Naive thymus-derived CD4-positive, alpha-beta T cell (primary cell): ENCODE measurements around the gene TMED10. TPM values are rescaled to one million over a fixed set of nuclear protein-coding genes. Genes with fewer than 3 reads are reported as not detected.
"Not testable (repeated sequence)": the region's sequence is repeated elsewhere in the genome, so short reads cannot be mapped to it uniquely, and the experiment has no call there.

Source experiments
- ATAC-seq: fragments of 150-1000 bp; cut with Tn5 transposase; 2 replicates; pipeline ENCODE4 v1.10.0; 2021; ENCODE audit warnings: mild to moderate bottlenecking, moderate library complexity
- CTCF ChIA-PET: fragments of 350-600 bp; sonication (Branson Sonifier 250); formaldehyde crosslinking; loops from one replicate; lab custom pipeline; 2021; ENCODE audit warnings: antibody characterized with exemption; lab: Charles Lee
- POLR2A ChIA-PET: fragments of 350-600 bp; sonication (Branson Sonifier 250); formaldehyde crosslinking; loops from one replicate; lab custom pipeline; 2021; ENCODE audit warnings: antibody characterized with exemption, inconsistent platforms; lab: Charles Lee
- DNase-seq, 9 donors: peaks; one replicate each; pipeline versions ENCODE4 v3.0.0 to v3.0.0-alpha.2; 2020 to 2022; ENCODE audit warnings: mixed read lengths in 1 of 9
- H3K27ac ChIP-seq: one replicate; pipeline ENCODE4 v1.7.0; 2013; ENCODE audit warnings: mild to moderate bottlenecking, low read depth, low read length, moderate library complexity
- H3K27me3 ChIP-seq, 2 donors: one replicate each; pipeline ENCODE4 v1.7.0; 2013; ENCODE audit warnings: low read length in 2 of 2, mild to moderate bottlenecking in 2 of 2, moderate library complexity in 2 of 2; ENCODE audit not compliant: control insufficient read depth in 2 of 2, insufficient read depth in 2 of 2
- H3K36me3 ChIP-seq, 3 experiments: 1 replicate in 2 of 3; 2 replicates in 1 of 3; pipeline ENCODE4 v1.7.0; 2013; ENCODE audit warnings: low read length in 3 of 3, mild to moderate bottlenecking in 3 of 3, moderate library complexity in 1 of 3; ENCODE audit not compliant: insufficient read depth in 3 of 3, control insufficient read depth in 2 of 3
- H3K4me1 ChIP-seq, 2 donors: one replicate each; pipeline ENCODE4 v1.7.0; 2013; ENCODE audit warnings: low read length in 2 of 2, mild to moderate bottlenecking in 2 of 2, moderate library complexity in 1 of 2; ENCODE audit not compliant: control insufficient read depth in 2 of 2, insufficient read depth in 2 of 2
- H3K4me3 ChIP-seq: 2 replicates; pipeline ENCODE4 v1.7.0; 2013; ENCODE audit warnings: mild to moderate bottlenecking, low read length
- H3K9me3 ChIP-seq, 3 experiments: 1 replicate in 2 of 3; 2 replicates in 1 of 3; pipeline ENCODE4 v1.7.0; 2013; ENCODE audit warnings: low read length in 3 of 3; ENCODE audit not compliant: control insufficient read depth in 2 of 3
- H3K27ac Mint-ChIP-seq, 9 donors: one replicate each; pipeline ENCODE4 v1.8.0; 2020 to 2022; ENCODE audit warnings: mixed read lengths in 9 of 9, mild to moderate bottlenecking in 8 of 9, moderate library complexity in 5 of 9, inconsistent platforms in 2 of 9
- H3K27me3 Mint-ChIP-seq, 5 donors: one replicate each; pipeline ENCODE4 v1.8.0; 2021 to 2022; ENCODE audit warnings: mixed read lengths in 5 of 5, mild to moderate bottlenecking in 1 of 5
- H3K36me3 Mint-ChIP-seq, 5 donors: one replicate each; pipeline ENCODE4 v1.8.0; 2020 to 2022; ENCODE audit warnings: mixed read lengths in 5 of 5, mild to moderate bottlenecking in 3 of 5, inconsistent platforms in 1 of 5
- H3K4me1 Mint-ChIP-seq, 7 donors: one replicate each; pipeline ENCODE4 v1.8.0; 2020 to 2022; ENCODE audit warnings: mixed read lengths in 7 of 7, mild to moderate bottlenecking in 3 of 7, inconsistent platforms in 1 of 7
- H3K4me3 Mint-ChIP-seq, 10 donors: one replicate each; pipeline ENCODE4 v1.8.0; 2020 to 2022; ENCODE audit warnings: mild to moderate bottlenecking in 10 of 10, mixed read lengths in 10 of 10, moderate library complexity in 6 of 10, inconsistent platforms in 2 of 10
- H3K9me3 Mint-ChIP-seq, 11 donors: one replicate each; pipeline ENCODE4 v1.8.0; 2020 to 2022; ENCODE audit warnings: mixed read lengths in 11 of 11, mild to moderate bottlenecking in 4 of 11, inconsistent platforms in 1 of 11, moderate library complexity in 1 of 11
- intact Hi-C, 2 donors: fragments of 100-400 bp; cut with micrococcal nuclease; formaldehyde crosslinking; loops; one replicate each; pipeline ENCODE4 v1.15.1; 2023
- polyA plus RNA-seq, 2 donors: library from polyadenylated mRNA; unstranded; fragments of 300-500 nt; fragmentation: Illumina TruSeq; gene quantifications; one replicate each; pipeline ENCODE4 v1.2.3, GENCODE V29; 2021
- total RNA-seq, 6 experiments: library from RNA in 5 of 6; stranded (reverse) in 5 of 6; gene quantifications; 1 replicate in 5 of 6; 2 replicates in 1 of 6; pipeline ENCODE4 v1.2.3 and lab custom pipeline; 2021 to 2026

The TMED10 gene
- total and polyA plus RNA-seq, 7 experiments from 2014 or later = 155 to 245 (median 179) TPM

DNA sequence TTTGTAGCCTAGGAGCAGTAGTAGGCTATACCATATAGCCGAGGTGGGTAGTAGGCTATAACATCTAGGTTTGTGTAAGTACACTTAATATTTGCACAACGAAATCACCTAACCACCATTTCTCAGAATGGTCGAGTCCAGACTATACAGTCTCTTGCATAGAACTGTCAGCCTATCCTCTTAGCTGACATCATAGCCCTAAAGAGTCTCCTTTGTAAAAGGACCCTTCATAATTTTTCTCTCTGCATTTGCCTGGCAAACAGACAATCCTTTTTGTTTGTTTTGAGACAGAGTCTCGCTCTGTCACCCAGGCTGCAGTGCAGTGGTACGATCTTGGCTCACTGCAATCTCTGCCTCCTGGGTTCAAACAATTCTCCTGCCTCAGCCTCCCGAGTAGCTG, 25.8 kb downstream of the TMED10 start:
- H3K9me3 Mint-ChIP-seq, DNase-seq, H3K27ac ChIP-seq, POLR2A ChIA-PET, H3K4me3 ChIP-seq, intact Hi-C loops, H3K27me3 Mint-ChIP-seq, H3K4me3 Mint-ChIP-seq, H3K27me3 ChIP-seq, H3K9me3 ChIP-seq, ATAC-seq, CTCF ChIA-PET: not testable (repeated sequence)
- Mint-ChIP-seq H3K27ac (peak overlapping the region in 2 of 9 donors; percentile 58), H3K4me1 (peaks cover 28 to 68% (median 52%) of the 10 kb centered on the region in 7 donors), H3K36me3 (peaks cover 4 to 29% (median 21%) of the 10 kb centered on the region in 5 donors)
- Histone ChIP-seq H3K36me3 (peaks cover 0 to 23% (median 7%) of the 10 kb centered on the region in 3 experiments), H3K4me1 (peaks cover 5 to 11% of the 10 kb centered on the region in 2 donors)

DNA sequence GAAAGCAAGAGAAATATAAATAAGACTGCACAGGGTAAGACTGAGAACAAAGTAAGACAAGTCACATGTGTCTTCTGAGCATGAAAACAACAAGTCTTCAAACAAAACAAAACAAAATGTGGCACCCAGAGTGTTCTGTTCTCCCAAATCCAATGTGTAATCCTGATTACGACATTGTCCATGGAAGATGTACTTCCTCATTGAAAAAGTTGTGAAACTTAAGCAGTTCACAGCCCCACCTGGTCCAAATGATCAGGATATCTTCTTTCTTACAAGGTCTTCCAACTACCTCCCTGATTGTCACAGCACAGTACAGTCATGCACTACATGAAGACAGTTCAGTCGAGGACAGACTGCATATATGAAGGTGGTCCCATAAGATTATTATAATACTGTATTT, 26.3 kb downstream of the TMED10 start:
- no peak overlapping the region for H3K4me3 ChIP-seq
- DNase-seq = no peak
- Mint-ChIP-seq H3K4me1 (peaks cover 28 to 67% (median 50%) of the 10 kb centered on the region in 7 donors), H3K4me3 (no peak overlapping the region), H3K27ac (peak overlapping the region in 1 of 9 donors; percentile 36), H3K36me3 (peaks cover 4 to 30% (median 21%) of the 10 kb centered on the region in 5 donors), H3K27me3 (no peaks in the 10 kb centered on the region), H3K9me3 (no peaks in the 10 kb centered on the region)
- CTCF ChIA-PET = no interaction called here
- no peak overlapping the region for H3K27ac ChIP-seq
- peaks cover 0 to 23% (median 7%) of the 10 kb centered on the region in 3 experiments for H3K36me3 ChIP-seq
- H3K27me3 ChIP-seq = no peaks in the 10 kb centered on the region
- H3K9me3 ChIP-seq = no peaks in the 10 kb centered on the region
- ATAC-seq = no peak
- POLR2A ChIA-PET = no interaction called here
- peaks cover under 1 to 12% of the 10 kb centered on the region in 2 donors for H3K4me1 ChIP-seq
- intact Hi-C loops = no loop called here

DNA sequence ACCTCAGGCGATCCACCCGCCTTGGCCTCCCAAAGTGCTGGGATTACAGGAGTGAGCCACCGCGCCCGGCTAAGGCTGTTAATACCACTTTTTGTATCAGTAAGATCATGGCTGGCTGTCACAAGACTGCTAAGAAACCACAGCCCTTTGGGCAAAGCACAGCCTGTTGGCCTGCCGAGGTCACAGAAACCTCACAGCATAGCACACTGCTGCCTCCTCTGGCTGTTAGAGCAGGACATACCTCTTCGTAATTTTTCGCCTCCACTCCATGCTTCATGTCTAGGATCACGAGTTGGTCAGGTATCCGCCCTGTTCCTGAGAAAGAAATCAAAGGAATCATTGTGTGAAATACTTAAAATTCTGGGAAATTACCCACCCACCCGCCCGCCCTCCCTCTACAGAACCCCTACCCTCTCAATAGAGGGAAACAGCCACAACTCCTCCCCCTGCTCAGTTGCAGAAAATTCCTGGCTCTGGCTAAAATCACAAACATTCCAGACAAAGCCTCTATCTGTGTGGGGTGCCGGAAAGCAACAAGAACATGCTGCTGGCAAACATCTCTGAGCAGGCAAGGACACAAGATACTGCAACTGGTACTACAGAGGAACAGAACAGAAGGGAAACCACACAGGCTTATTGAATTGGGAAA, 28.9 kb downstream of the TMED10 start:
- H3K27me3 ChIP-seq = no peaks in the 10 kb centered on the region
- H3K9me3 Mint-ChIP-seq = no peaks in the 10 kb centered on the region
- H3K4me1 ChIP-seq = peaks cover 0 to 18% of the 10 kb centered on the region in 2 donors
- peaks cover 38 to 78% (median 64%) of the 10 kb centered on the region in 7 donors for H3K4me1 Mint-ChIP-seq
- peak; percentile 85 for ATAC-seq
- intact Hi-C loops = loop anchor here in 1 of 2 donors (5.0 kb wide), 1 partner anchor 340 kb away; no protein-coding TSS in a partner anchor
- H3K4me3 Mint-ChIP-seq = peak overlapping the region in 1 of 10 donors; percentile 26
- CTCF ChIA-PET = interaction anchor here (0.7 kb wide), 1 partner anchor 28 kb away, joined by 4 read pairs; no protein-coding TSS in a partner anchor
- no peak overlapping the region for H3K27ac ChIP-seq
- peaks cover 4 to 43% (median 24%) of the 10 kb centered on the region in 5 donors for H3K36me3 Mint-ChIP-seq
- no peak overlapping the region for H3K4me3 ChIP-seq
- peaks cover 0 to 23% (median 7%) of the 10 kb centered on the region in 3 experiments for H3K36me3 ChIP-seq
- peak overlapping the region in 4 of 9 donors; percentile 21 to 84 (median 56) for H3K27ac Mint-ChIP-seq
- no peak for DNase-seq
- no peaks in the 10 kb centered on the region for H3K9me3 ChIP-seq
- H3K27me3 Mint-ChIP-seq = no peaks in the 10 kb centered on the region
- POLR2A ChIA-PET = no interaction called here

DNA sequence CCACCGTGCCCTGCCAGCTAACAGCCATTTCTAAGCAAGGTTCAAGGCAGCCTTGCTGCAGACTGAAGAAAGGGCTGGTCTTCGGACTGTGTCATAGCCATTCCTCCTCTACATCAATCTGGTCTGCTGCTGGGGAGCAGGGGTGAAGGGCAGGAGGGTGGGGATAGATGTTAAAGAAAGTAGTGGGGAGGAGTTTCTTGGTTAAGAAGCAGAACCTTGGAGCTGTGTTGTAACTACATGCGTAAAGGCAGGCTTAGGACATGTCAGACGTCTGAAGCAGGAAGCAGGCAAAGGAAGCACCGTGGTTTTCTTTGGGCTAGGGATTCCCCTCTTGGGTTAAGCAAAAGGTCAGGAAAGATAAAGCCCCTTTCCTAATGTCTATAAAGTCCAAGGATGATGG, 31.5 kb downstream of the TMED10 start:
- Histone ChIP-seq H3K4me3 (no peak overlapping the region), H3K27ac (no peak overlapping the region), H3K36me3 (peaks cover 0 to 11% (median 0%) of the 10 kb centered on the region in 3 experiments), H3K27me3 (no peaks in the 10 kb centered on the region), H3K4me1 (peaks cover 12 to 32% of the 10 kb centered on the region in 2 donors), H3K9me3 (no peaks in the 10 kb centered on the region)
- Mint-ChIP-seq H3K36me3 (peaks cover 0 to 33% (median 15%) of the 10 kb centered on the region in 5 donors), H3K4me1 (peaks cover 48 to 83% (median 70%) of the 10 kb centered on the region in 7 donors), H3K27me3 (no peaks in the 10 kb centered on the region), H3K27ac (peak overlapping the region; percentile 2 to 86 (median 49)), H3K9me3 (no peaks in the 10 kb centered on the region), H3K4me3 (peak overlapping the region in 7 of 10 donors; percentile 2 to 60 (median 37))
- peak in 5 of 9 donors; percentile 13 to 31 (median 22) for DNase-seq
- ChIA-PET POLR2A (interaction anchor here (0.9 kb wide), 1 partner anchor 14 kb away, joined by 3 read pairs; no protein-coding TSS in a partner anchor), CTCF (interaction anchor here (0.8 kb wide), 1 partner anchor 150 kb away, joined by 3 read pairs; no protein-coding TSS in a partner anchor)
- ATAC-seq = peak; percentile 82
- intact Hi-C loops = loop anchor here in 1 of 2 donors (5.0 kb wide), 1 partner anchor 342 kb away; no protein-coding TSS in a partner anchor

DNA sequence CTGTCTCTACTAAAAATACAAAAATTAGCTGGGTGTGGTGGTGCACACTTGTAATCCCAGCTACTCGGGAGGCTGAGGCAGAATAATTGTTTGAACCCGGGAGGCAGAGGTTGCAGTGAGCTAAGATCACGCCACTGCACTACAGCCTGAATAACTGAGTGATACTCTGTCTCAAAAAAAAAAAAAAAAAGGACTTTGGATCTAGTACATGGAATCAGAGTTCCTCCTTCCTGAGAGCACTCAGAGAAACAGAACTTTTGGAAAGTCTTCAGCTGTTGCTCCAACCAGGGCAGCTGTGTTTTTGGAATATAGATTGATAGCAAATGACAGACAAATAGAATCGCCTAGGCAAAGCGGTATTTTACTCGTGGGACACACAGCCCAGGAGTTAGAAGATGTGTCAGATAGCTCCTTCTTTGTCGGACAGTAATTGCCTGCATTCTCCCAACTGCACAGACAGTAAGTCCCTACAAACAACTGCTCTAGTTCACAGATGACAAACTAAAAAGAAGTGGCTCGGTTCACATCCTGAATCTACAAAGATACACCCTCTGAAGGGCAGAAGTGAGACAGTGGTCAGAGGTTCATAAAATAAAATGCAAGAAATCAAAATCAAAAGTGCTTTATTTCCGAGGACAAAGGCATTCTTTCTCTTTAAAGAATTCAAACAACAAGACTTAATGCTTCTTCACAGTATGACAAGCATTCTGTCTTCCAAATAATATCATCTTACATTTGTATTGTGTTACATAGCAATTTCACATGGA, 32.5 kb downstream of the TMED10 start:
- intact Hi-C loops = loop anchor here in 1 of 2 donors (2.0 kb wide), 1 partner anchor 13 kb away; no protein-coding TSS in a partner anchor

DNA sequence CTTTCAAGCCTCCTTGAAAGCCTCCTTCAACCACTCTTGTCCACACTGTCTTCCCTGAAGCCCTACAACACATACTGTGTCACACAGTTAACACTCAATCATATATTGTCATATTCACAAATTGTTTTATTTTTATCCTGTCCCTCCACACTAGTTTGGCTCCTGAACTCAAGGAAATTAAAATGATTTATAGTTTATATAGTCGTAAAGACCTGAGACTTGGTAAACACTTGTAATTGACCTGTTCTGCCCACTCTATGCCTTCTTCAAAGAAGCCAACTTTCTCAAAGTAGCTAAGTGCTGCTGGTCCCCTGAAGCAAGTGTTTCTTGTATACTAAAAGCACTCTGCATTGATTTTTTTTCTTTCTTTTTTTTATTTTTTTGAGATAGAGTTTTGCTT, 33.9 kb downstream of the TMED10 start:
- H3K9me3 ChIP-seq = no peaks in the 10 kb centered on the region
- H3K4me1 ChIP-seq = peaks cover 20 to 51% of the 10 kb centered on the region in 2 donors
- ChIA-PET POLR2A (interaction anchor here (0.5 to 1.2 kb wide), 4 partner anchors 16 to 152 kb away, joined by 3 read pairs; partner anchors contain the start of genes NEK9 and TMED10), CTCF (interaction anchor here (0.6 to 1.9 kb wide), 3 partner anchors 9 to 153 kb away, joined by 3 to 6 read pairs (median 3); no protein-coding TSS in a partner anchor)
- H3K36me3 ChIP-seq = no peaks in the 10 kb centered on the region
- ATAC-seq (no peak), DNase-seq (no peak)
- H3K27ac ChIP-seq = no peak overlapping the region
- Mint-ChIP-seq H3K9me3 (no peaks in the 10 kb centered on the region), H3K4me1 (peaks cover 52 to 91% (median 77%) of the 10 kb centered on the region in 7 donors), H3K27me3 (no peaks in the 10 kb centered on the region), H3K36me3 (peaks cover 0 to 24% (median 3%) of the 10 kb centered on the region in 5 donors), H3K4me3 (no peak overlapping the region), H3K27ac (peak overlapping the region in 8 of 9 donors; percentile 30 to 79 (median 50))
- H3K4me3 ChIP-seq = no peak overlapping the region
- intact Hi-C loops = loop anchor here in 1 of 2 donors (1.0 to 2.0 kb wide), 3 partner anchors 14 to 154 kb away; partner anchors contain the start of gene TMED10
- no peaks in the 10 kb centered on the region for H3K27me3 ChIP-seq

More for the DNA sequence above, 32.5 kb downstream of the TMED10 start:
- no peak overlapping the region for H3K27ac ChIP-seq
- Mint-ChIP-seq H3K36me3 (peaks cover 0 to 24% (median 9%) of the 10 kb centered on the region in 5 donors), H3K4me3 (peak overlapping the region in 2 of 10 donors; percentile 7 to 23), H3K9me3 (no peaks in the 10 kb centered on the region), H3K27ac (peak overlapping the region in 5 of 9 donors; percentile 32 to 86 (median 60)), H3K27me3 (no peaks in the 10 kb centered on the region), H3K4me1 (peaks cover 54 to 86% (median 74%) of the 10 kb centered on the region in 7 donors)
- DNase-seq (no peak), ATAC-seq (no peak)
- H3K4me1 ChIP-seq = peaks cover 17 to 41% of the 10 kb centered on the region in 2 donors
- no peaks in the 10 kb centered on the region for H3K27me3 ChIP-seq
- no peaks in the 10 kb centered on the region for H3K9me3 ChIP-seq
- no peak overlapping the region for H3K4me3 ChIP-seq
- CTCF ChIA-PET = interaction anchor here (0.6 to 1.9 kb wide), 3 partner anchors 12 to 152 kb away, joined by 3 to 6 read pairs (median 3); no protein-coding TSS in a partner anchor
- POLR2A ChIA-PET = interaction anchor here (0.8 kb wide), 1 partner anchor 17 kb away, joined by 3 read pairs; no protein-coding TSS in a partner anchor
- peaks cover 0 to under 1% (median 0%) of the 10 kb centered on the region in 3 experiments for H3K36me3 ChIP-seq
